Medulla oblongata (tissue), 1 donor: ENCODE measurements around the gene FAM174A.
A peak's percentile ranks its signal among the peaks of the same experiment; 100 is the strongest.
"Not testable (repeated sequence)": the region's sequence is repeated elsewhere in the genome, so short reads cannot be mapped to it uniquely, and the experiment has no call there.

Experiments
- DNase-seq: peaks from one replicate; pipeline ENCODE4 v3.0.0-alpha.2; 2015; ENCODE audit errors: extremely low spot score

The FAM174A gene

DNA sequence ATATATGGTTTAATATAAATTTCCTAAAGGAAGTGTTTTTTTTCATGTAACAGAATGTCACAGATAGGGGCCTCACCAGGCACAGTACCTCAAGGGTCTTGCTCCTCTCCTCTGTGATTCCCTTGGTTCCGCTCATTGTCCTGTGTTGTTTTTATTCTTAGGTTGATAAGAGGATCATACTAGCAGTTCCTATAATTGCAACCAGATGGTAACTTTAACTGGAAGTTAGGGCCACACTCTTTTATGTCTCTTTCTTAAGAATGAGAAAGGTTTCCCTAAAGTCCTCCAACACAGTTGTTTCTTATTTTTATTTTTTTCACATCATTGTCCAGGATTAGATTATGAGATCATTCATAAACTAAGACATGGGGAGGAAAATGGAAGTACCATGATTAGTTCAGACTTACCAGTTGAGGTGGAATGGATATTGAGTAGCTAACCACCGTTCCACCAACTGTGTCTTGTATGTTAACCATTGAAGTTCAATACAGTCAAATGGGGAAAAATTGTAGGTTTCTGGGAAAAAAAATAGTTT, 41.1 kb downstream of the FAM174A start:
- DNase-seq, result no peak

DNA sequence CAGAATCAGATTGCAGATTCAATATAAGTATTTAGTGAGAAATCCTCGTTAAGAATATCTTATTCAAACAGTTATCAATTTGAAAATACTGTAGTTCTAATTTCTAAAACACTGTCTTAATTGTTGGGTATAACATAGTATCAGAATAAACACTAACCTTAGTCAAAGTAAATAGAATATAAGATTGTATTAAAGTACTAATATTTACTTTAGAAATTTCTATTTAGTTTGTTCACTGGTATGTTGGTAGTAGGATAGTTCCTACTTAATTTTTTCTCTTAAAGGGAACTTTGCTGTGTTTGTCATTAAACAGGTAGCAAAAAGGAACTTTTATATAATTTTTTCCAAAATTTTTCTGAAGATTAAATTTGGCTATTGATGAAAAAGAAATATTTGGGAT, 42.3 kb downstream of the FAM174A start:
- no peak for DNase-seq

DNA sequence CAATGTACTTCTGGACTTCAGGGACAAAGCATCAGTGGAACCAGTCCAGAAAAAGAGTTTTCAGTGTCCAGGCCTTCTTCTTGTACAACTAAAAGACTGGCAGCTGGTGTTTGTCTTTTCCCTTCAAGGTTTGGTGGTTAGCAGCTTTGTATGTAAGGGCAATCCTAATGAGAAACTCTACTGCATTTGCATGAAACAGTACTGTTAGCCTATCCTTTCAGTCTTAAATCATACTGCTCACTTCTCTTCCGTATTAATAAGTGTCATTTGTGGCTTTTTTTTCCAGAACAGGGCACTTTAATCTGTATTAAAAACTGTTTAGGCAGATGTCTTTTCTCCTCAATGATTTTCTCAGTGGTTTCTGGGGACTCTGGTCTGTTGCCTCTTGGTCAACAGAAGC, 48.9 kb downstream of the FAM174A start:
- DNase-seq, result peak; percentile 4

DNA sequence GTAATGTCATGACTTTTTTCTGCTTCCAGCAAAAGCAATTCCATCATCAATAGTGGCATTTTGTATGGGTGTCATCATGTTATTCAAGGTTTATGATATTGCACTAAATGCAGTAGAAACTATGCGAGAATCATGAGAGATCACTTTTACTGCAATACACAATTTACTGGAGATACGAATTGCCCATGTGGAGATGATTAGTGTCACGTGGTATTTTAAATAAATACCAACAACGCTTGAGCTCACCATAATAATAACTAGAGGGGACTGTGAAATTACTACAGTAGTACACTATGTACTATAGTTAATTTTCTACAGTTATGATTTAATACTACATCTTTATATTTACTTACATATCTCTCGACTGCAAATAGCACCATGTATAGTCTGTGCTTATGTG, 49.7 kb downstream of the FAM174A start:
- no peak for DNase-seq

DNA sequence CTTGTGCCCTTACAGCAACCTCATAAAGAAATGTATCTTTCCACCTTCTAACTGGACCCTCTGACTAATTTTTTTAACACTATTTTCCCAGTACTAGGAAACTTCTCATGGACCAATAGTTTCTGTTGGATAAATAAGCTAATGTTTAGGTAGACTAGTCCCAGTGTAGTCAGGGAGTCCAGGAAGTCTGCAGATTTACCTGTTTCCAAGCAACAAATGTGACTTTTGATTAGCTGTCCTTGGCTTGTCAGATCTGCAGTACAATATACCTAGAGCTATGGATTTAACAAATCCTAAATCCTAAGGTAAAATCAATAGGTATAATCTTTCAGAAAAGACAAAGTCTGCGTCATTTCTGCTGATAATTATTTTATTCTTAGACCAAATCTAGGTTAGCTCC, 55.7 kb downstream of the FAM174A start:
- DNase-seq, result no peak

DNA sequence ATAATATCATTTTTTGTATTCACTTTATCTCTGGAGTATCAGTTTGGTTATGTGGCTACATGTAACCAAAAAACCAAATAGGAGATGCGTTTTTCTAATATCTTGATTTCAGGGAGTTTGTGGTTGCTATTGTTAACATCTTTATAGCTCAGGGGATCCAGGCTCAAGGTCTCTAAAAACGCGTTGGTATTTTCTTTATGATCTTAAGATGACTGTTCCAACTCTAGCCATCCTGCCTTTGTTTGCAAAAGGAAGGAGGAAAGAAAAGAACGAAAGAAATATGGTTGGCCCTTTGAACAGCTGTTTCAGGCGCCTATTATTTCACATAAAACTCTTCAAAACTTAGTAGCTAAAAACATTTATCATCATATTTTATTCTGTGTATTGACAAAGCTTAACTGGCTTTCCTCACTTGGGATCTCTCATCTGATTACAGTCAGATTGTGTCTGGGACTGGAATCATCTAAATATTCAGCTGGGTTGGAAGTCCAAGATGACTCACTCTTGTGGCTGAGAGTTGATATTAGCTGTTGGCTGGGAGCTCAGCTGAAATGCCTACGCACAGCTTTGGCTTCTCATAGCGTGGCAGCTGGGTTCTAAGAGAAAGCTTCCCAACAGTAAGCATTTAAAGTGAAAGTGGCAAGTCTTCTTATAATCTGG, 60.1 kb downstream of the FAM174A start:
- peak; percentile 3 for DNase-seq

DNA sequence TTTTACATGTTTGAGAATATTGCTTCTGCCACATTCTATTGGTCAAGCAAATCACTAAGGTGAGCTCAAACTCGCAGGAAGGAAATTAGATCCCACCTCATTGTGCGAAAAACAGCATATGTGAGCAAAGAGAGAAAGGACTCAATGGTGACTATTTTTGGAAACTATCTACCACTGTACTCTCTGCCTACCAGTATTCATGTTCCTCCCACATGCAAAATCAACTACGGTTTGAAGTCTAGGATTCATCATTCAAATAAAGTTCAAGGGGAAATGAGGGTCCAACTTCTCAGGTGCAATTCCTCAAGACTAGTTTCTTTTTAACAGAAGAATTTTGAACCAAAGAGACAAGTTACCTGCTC, 60.6 kb downstream of the FAM174A start:
- no peak for DNase-seq

DNA sequence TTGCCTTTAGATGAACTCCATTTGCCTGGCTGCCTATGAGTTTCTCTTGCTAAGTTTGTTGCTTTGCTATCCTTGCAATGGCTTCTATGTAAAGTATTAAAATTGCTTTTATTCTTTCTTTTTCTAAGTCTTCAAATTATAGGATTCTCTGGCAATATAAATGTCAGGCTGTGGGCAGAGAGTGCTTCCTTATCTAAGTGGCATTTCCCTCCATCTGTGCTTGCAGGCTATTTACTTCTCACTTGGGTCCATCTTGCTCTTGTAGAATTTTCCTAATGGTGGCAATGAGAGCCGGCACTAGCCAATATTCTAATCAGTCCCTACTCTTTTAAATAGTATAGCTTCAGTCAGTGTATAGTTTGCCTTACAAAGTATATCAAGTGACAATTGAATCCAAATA, 63.3 kb downstream of the FAM174A start:
- no peak for DNase-seq

DNA sequence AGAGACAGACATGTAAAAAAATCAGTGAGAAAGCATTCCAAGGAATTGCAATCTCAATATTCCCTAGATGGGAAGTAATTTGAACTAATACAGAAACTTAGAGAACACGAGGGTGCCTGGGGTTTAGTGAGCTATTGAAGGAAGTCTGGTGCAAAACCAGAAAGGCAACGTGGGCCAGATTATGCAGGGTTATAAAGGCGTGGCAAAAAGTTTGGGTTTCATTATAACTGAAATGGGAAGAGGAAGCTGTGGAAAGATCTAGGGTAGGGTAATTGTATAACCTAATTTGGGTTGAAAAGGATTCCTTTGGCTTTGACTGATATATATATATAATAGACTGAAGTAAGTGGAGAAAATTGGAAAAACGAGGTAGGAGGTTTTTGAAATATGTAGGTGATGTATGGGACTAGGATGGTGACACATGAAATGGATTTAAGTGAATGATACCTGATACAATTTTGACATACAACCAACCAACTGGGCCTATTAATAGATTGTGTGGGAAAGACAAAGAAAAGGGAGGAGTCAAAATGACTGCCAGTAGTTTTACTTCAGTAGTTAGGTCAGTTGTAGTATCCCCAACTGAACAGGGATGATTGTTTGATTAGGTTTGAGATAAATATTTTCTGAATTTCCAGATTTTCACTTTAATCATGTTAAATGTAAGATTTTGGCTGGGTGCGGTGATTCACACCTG, 65.3 kb downstream of the FAM174A start:
- DNase-seq, result no peak

DNA sequence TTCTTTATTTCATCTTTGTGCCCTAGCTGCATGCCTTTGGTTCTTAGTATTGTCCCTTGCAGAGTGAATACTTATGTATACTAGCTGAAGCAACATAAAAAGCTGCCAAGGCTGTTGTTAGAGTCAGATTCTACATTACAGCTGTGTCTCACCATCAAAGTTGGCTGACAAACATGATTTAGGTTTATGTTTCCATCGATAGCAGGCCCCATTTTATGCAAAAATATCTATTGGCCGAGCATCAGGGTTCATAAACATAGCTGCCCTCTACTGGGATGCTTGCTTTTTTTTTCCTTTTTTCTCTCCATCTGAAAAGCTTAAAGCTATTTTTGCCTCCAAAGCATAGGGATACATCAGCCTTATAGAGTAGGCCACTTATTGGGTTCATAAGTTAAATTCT, 68.0 kb downstream of the FAM174A start:
- DNase-seq, result no peak

DNA sequence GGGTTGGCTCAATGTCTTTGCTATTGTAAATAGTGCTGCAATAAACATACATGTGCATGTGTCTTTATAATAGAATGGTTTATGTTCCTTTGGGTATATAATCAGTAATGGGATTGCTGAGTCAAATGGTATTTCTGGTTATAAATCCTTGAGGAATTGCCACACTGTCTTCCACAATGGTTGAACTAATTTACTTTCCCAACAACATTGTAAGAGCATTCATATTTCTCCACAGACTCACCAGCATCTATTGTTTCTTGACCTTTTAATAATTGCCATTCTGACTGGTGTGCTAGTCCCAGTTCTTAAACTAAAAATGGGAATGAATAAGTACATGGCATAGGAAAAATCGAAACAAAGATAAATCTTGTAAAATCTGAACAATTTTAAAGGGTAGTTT, 68.8 kb downstream of the FAM174A start:
- DNase-seq, result not testable (repeated sequence)

DNA sequence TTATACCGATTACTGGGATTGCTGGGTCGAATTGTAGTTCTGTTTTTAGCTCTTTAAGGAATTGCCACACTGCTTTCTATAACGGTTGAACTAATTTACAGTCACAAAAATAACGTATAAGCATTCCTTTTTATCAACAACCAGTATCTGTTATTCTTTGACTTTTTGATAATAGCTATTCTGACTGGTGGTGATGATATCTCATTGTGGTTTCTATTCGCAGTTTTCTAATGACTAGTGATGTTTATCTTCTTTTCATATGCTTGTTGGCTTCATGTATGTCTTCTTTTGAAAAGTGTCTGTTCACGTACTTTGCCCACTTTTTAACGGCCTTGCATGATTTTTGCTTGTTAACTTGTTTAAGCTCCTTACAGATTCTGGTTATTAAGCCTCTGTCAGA, 74.4 kb downstream of the FAM174A start:
- no peak for DNase-seq

DNA sequence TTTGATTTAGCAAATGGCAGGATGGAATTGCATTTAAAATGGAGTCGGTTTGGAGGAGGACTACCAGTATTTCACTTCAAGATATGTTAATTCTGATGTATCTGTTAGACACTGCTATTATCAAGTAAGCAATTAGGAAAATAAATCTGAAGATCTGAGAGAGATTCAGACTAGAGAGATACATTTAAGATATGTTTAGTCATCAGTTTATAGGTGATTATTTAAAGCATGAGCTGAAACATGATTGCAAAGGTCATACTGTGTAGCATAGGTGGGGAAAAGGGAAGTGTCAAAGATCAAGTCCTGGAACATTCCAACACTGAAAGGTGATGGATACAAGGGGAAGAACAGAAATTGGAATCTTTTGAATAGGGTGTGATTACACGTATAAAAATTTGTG, 79.1 kb downstream of the FAM174A start:
- no peak for DNase-seq

DNA sequence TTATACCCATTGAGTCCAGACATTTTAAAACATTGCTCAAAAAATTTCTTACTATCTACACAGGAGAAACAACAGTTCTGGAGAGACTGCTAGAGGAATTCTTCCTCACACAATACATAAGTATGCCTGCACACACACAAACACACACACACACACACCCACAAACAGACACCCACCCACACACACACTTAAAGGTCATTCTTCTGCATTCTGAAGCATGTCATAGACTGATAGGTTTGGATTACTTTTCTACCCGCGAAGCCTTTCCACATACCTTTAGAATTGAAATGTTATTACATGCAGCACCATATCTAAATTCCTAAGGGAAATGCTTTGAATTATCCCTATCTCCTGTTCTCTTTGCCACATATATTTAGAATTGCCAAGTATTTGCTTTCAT, 80.2 kb downstream of the FAM174A start:
- DNase-seq, result no peak

DNA sequence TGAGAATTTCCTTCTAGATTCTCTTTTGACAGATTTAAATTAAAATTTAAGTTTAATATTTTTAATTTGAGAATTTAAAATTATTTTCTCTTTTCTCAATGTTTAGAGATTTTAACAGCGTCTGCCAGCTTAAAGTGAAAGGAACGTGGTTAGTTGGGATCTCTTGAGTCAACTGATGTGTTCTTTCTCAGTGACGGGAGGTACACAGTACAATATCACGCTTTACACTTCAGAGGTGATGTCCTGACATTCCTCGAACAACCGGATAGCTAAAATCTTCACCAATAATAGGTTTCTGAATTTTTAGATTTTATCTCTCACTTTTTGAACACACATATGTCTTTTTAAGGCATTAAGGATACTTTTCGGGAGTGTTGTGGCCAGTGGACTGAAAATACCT, 81.1 kb downstream of the FAM174A start:
- DNase-seq, result no peak

DNA sequence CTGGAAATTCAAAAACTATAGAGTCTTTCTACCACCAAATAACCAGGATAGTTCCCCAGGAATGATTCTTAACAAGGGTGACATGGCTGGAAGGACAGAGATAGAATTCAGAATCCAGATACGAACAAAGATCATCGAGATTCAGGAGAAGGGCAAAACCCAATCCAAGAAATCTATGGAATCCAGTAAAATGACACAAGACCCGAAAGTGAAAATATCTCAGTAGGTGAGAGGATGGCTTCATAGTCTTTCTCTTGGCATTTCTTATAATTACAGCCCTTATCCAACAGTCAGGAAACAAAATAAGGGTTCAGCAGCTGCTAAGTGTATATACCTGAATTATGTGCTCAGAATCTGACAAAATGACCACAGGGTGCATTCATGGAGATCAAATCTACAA, 81.8 kb downstream of the FAM174A start:
- DNase-seq, result no peak

DNA sequence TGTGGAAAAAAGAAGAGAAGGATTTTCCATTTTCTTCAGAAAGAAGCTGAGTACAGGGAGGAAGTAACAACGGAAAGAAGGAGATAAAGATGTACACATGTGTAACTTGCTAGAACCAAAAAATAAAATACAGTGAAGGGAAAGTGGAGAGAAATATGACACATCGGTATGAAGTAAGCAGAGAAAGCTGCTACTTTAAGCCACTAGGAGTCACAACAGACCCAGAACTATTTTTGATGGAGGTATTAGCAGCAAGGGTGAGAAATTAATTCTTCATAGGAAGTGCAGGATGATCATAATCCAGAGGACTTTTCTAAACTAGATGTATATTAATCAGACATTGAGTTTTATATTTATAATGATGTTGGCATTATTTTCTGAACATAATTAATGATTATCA, 88.5 kb downstream of the FAM174A start:
- DNase-seq, result peak; percentile 25

DNA sequence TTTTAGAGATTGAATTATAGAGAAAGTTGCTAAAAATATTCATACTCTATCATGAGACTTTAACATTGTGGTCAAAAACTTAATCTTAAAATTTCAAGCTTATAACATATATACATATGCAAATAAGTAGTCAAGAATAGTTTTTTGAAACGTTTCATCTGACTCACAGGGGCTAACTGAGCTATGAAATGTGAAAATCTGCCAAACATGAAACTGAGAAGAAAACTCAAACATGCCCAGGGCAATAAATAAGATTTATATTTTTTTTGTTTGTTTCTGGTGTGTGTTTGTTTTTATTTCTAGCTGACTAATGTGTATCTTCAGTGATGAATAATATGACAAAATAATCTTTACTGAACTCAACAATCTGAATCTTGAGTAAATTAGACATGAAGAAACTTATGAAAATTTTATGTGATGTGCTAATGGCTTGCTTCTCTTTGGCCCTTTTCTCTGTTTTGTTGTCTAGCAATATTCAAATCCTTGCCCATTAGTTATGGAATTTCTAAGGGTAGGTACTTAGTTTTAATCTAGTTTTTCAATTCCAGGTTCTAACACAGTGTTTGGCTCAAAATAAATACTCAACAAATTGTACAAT, 99.9 kb downstream of the FAM174A start:
- DNase-seq, result no peak
